Endothelial cell of hepatic sinusoid (primary cell): ENCODE measurements around the gene RYR2.
"Not testable (repeated sequence)": the region's sequence is repeated elsewhere in the genome, so short reads cannot be mapped to it uniquely, and the experiment has no call there.

Experiments
- in situ Hi-C: cut with HindIII; loops from 2 replicates; pipeline ENCODE4 v1.10.0; 2017; ENCODE audit warnings: low sequenced_read_pairs

The RYR2 gene

DNA sequence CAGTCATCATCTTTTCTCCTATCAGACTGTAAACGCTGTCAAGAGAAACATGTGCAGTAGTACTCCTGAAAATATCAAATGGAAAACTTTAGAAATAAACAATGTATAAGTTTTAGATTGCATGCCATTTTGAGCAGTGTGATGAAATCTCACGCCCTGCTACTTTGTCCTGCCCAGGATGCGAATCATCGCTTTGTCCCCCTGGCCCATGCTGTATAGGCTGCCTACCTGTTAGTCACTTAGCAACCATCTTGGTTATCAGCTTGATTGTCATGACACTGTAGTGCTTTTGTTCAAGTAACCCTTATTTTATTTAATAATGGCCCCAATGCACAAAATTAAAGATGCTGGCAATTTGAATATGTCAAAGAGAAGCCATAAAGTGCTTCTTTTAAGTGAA is 485.8 kb downstream of the RYR2 start:
- in situ Hi-C loops = no loop called here

DNA sequence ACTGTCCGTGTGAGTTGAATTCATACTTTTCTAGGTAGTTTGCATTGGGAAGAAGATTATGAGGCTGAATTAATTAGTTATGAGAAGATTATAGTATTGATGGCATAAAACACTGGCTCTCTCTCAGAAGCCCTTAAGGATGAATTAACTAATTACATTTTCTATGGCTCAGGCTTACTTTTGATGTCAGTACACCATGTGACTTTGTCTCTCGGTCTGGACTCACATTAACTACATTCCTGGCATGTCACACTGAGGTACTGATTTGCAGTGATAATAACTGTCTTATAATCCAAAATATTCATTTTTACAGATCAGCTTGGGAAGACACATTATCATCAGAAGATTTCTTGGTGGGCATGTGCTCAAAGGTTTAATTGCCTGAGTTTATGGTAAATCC is 486.6 kb downstream of the RYR2 start:
- in situ Hi-C loops = no loop called here

DNA sequence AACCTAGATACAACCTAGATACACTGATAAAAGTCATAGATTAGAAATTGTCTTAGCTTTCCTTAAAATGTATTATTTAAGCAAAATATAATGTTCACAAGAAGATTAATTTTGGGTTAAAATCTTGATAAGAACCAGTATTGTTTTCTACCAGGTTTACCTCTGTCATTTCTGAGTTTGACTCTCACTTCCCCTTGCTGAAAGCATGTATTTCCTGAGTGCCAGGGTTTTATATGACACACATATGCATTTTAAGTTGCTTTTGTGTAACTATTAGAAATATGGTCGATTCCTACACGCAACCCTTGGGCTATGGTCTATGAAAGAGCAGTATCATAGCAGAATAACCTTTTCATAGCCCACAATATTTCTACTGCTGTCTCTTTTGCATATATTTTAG is 497.1 kb downstream of the RYR2 start:
- in situ Hi-C loops = no loop called here

DNA sequence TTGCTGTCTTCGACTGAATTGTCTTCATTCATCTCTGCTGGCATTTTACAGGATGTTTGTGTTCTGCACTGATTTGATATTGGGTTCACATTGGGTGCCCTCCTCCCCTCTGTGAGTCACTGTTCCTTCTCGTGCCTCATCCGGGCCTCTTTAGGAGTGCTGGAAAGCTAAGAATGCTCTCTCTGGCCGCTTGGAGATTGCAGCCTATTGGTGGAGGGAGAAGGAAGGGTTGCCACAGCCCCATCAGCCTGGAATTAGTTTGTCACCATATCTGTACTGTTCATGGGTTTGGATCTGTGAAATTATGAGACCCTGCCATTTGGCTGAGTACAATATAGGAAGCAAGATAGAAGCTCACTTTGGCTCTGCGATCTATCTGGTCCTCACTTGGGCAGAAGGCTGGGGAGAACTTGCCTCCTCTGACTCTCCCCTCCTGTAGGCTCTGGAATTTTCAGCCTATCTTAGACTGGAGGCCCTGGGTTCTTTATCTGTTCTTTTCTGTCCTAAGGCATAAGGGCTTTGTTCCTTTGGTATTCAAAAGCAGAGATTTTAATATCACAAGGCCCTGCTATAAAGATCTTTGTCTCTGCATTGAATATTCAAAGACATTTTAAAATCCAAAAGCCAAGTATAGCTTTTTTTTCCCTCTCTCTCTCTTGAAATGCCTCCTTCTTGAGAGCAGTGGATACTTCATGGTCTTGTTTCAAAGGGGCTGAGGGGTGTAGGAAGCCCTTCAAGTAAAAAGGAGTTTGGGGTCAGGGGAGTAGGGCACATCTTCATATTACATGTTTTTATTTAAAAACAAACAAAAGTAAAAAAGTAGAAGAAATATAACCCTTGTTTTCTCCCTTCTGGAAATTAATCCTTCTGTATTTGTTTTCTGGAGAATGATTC is 500.8 kb downstream of the RYR2 start:
- in situ Hi-C loops = no loop called here

DNA sequence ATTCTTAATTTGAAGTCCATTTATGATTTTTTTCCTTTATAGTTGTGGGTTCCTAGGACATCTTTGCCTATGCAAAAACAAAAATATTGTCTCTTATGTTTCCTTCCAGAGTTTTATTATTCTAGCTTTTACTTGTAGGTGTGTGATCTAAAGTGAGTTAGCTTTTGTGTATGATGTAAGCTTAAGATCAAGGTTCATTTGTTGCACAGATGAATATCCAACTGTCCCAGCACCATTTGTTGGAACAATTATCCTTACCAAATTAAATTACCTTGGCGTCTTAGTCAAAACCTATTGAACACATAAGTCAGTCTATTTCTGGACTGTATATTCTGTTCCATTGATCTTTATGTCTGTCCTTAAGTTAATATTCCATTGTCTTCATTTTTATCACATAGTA is 511.1 kb downstream of the RYR2 start:
- in situ Hi-C loops = no loop called here

DNA sequence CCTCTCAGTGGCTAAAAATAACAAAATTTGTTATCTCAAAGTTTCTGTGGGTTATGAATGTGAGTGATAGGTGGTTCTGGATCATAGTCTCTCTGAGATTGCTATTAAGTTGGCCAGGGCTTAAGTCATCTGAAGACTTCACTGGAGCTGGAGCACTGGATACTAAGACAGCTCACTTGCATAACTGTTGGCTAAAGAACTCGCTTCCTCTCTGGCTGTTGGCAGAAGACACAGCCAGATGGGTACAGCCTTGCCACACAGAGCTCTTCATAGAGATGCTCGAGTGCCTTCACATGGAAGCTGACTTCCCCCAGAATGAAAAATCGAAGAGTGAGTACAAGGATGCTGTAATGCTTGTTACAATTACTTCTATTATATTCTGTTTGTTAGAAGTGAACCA is 514.9 kb downstream of the RYR2 start:
- in situ Hi-C loops = no loop called here

DNA sequence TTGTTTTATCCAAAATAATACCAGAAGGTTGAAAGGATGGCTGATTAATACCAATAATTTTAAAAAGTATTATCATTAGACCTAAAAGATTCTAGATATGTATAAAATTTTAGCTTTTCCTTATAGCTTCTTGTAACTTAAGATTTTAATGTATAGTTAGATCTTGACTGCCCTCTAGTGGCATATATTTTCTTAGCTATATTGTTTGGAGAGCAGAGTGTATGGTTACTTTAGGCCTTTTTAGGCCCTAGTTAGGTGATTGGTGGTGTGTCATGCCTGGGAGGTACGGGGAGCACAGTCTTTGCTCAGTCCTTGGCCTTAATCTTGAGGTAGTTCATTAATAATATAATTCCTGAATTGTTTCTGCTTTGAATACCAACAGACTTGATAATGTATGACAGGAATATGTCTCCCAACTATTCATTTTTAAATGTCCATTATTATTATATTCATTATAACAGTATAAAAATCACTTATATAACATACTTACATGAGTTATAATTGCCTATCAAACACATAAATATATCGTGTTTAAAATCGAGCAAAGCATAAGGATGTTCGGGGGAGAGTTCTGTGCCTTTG is 520.3 kb downstream of the RYR2 start:
- in situ Hi-C loops = no loop called here

DNA sequence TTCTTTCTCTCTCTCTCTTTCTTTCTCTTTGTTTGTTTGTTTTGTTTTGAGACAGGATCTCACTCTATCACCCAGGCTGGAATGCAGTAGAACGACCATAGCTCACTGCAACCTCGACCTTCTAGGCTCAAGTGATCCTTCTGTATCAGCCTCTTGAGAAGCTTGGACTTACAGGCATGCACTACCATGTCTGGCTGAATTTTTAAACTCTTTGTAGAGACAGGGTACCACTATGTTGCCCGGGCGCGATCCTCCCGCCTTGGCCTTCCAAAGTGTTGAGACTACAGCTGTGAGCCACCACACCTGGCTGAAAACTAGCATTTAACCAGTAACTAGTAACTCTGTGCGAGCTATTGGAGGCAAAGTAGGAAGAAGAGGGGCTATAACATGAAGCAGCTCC is 523.3 kb downstream of the RYR2 start:
- in situ Hi-C loops = no loop called here

DNA sequence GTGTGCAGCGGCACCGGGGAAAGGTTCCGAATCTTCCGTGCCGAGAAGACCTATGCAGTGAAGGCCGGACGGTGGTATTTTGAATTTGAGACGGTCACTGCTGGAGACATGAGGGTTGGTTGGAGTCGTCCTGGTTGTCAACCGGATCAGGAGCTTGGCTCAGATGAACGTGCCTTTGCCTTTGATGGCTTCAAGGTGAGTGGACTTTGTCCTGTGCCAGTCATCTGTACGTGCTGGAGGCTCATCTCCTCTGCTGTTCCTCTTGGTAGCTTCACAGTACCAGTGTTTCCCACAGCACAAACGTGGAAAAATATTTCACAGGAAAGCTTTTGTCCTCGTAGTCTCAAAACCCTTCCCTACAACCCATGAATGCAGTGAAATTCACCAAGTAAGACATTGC is 524.6 kb downstream of the RYR2 start:
- in situ Hi-C loops = no loop called here

DNA sequence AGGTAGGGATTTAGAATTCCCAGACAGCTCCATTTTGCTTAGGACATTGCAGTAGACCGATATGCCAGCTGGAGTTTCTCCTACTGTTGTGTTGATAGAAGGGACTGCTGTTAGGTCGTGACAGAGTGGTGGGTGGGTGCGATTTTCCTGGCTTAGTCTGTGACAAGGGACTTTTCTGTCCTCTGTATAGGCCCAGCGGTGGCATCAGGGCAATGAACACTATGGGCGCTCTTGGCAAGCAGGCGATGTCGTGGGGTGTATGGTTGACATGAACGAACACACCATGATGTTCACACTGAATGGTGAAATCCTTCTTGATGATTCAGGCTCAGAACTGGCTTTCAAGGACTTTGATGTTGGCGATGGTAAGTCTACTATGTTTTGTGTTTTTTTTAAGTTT is 527.0 kb downstream of the RYR2 start:
- in situ Hi-C loops = no loop called here

DNA sequence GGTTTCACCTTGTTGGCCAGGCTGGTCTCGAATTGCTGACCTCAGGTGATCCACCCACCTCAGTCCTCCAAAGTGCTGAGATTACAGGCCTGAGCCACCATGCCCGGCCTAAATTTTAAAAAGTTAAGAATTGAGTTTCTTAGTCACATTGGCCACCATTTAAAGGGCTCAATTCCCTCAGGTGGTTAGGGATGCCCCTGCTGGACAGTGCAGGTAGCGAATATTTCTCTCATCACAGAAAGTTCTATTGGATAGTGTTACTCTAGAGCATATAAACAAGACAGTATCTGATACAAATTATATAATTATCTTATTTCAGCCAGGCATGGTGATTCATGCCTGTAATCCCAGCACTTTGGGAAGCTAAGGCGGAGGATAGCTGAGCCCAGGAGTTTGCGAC is 528.5 kb downstream of the RYR2 start:
- in situ Hi-C loops = no loop called here

DNA sequence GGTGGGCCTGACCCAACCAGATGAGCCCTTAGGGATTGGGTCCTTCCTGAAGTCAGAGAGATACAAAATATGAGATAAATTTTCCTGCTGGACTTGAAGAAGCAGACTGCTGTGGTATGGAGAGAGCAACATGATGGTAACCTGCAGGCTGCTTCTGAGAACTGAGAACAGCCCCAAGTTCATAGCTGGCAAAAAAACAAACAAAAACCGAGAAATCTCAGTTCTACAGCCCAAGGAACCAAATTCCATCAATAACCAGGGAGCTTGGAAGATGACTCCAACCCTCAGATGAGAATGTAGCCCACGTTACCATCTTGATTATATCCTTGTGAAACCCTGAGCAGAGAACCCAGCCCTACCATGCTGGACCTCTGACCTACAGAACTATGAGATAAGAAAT is 532.6 kb downstream of the RYR2 start:
- in situ Hi-C loops = no loop called here

DNA sequence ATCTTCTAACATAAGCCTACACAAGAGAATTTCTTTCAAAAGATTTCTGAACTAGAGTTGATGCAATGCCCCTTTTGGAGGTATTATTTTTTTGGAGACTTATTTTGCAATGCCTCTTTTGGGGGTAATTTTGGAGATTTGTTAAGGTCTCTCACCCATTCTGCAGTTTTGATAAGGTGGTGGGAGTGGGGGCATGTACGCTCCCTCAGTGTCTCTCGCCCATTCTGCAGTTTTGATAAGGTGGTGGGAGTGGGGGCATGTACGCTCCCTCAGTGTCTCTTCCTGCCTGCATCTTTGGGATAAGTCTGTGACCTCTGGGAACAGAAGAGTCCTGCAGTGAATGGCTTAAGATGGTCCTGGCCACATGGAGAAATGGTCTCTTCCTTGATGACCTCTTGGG is 536.6 kb downstream of the RYR2 start:
- in situ Hi-C loops = no loop called here

DNA sequence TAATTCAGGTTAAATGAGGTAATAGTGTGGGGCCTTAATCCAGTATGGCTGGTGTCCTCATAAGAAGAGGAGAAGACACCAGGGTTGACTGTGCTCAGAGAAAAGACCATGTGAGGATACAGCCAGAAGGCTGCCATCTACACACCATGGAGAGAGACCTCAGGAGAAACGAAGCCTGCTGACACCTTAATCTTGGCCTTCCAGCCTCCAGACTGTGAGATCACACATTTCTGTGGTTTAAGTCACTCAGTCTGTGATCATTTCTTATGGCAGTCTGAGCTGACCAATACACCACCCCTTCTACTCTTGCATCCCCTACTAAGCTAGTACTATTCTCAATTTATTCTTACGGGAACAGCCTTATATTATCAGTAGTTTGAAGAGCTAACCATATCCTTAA is 538.7 kb downstream of the RYR2 start:
- in situ Hi-C loops = no loop called here

DNA sequence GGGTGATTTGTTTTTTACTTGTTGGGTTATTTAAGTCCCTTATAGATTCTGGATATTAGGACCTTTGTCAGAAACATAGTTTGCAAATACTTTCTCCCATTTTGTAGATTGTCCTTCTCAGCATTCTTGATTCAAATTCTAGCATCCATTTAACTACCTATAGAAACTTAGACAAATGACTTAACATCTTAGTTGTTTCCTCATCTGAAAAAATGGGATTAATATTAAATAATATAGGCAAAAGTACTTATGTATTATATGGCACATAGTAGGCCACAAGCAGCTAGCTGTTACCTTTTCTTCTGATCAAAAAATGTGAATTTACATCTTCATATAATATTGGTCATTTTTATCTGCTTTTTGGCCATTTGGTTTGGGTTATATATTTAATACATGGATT is 541.3 kb downstream of the RYR2 start:
- in situ Hi-C loops = no loop called here

DNA sequence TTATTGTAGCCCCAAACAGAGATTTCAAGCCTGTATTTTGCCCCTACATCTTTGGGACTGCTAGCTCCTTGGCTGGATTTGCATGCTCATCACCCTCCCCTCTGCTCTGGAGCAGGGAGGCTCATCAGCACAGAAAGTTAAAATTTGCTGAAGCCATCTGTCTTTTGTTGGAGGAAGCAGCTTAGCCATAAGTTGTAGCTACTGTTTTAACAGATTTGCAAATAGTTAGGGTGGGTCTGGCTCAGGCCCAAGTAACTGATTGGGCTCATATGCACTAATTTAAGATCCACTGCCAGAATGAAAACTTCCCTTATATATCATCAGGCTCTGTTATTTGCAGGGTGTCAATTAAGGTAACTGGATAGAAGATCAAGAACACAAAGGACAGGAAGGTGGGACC is 541.8 kb downstream of the RYR2 start:
- in situ Hi-C loops = no loop called here

DNA sequence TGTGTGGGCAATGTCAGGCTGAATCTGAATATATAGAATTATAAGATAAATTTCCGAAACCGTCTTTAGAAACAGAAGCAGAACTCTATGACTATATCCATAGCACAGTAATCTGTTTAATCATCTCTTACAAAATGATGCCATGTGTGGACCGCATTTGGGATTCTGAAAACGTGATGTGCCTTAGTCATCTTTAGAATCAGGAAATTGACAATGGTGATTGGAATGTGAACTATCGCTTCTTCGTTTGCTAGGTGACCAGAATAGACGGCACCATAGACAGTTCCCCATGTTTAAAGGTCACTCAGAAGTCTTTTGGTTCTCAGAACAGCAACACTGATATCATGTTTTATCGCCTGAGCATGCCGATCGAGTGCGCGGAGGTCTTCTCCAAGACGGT is 548.4 kb downstream of the RYR2 start:
- in situ Hi-C loops = no loop called here

DNA sequence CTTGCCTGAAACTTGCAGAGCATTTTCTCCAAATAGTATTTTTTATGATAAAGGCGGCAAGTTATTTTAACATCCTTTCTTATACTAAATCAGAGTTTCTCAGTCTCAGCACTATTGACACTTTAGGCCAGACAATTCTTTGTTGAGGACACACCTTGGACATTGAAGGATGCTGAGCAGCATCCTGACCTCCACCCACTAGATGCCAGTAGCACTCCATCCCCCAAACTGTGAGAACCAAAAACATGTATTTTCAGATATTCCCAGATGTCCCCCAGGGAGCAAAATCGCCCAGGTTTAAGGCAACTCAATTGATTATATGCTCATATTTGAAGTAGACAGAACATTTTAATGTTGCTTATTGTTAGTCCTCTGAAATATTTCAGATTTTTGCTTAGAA is 549.4 kb downstream of the RYR2 start:
- in situ Hi-C loops = no loop called here

DNA sequence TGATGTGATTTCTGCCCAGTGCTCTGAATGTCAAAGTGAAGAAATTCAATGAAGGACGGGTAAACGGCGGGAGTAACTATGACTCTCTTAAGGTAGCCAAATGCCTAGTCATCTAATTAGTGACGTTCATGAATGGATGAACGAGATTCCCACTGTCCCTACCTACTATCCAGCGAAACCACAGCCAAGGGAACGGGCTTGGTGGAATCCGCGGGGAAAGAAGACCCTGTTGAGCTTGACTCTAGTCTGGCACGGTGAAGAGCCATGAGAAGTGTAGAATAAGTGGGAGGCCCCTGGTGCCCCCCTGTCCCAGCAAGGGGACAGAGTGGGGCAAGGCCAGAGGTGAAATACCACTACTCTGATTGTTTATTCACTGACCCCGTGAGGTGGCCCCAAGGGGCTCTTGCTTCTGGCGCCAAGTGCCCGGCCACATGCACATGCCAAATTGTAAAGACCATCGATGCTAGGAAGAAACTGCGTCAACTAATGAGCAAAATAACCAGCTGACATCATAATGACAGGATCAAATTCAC is 561.1 kb downstream of the RYR2 start:
- in situ Hi-C loops = not testable (repeated sequence)

DNA sequence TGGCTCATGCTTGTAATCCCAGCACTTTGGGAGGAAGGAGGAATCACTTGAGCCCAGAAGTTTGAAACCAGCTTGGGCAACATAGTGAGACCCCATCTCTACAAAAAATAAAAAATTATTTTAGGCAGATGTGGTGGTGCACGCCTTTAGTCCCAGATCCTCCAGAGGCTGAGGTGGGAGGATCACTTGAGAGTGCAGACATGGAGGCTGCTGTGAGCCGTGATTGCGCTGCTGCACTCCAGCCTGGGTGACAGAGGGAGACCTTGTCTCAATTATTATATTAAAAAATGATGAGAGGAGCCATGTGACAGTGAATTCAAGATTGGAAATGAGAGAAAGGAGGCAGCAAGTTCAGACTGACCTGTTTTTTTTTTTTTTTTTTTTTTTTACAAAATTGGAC is 566.4 kb downstream of the RYR2 start:
- in situ Hi-C loops = no loop called here

DNA sequence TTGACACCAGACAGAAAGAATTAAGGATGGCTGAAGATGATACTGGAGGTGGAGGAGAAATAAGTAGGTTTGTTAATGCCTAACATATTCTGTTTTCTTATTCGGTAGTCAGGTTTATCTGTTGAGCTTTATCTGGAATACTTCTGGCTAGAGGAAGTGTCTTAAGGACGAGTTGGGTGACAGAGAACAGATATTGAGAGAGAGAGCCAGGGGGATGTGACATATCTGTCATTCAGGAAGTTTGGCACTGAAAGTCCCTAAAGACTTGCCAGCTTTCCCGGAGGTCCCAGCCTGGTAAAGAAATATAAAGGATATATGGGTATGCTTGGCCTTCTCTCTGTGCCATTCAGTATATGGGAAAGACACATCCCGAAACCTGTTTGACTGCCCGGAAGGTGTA is 568.2 kb downstream of the RYR2 start:
- in situ Hi-C loops = no loop called here

DNA sequence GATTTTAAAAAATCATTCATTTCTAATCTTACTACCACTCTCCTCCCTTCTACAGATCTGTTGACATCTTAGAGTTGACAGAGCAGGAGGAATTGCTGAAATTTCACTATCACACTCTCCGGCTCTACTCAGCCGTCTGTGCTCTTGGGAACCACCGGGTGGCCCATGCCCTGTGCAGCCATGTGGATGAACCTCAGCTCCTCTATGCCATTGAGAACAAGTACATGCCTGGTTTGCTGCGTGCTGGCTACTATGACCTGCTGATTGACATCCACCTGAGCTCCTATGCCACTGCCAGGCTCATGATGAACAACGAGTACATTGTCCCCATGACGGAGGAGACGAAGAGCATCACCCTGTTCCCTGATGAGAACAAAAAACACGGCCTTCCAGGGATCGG is 572.0 kb downstream of the RYR2 start:
- in situ Hi-C loops = no loop called here

DNA sequence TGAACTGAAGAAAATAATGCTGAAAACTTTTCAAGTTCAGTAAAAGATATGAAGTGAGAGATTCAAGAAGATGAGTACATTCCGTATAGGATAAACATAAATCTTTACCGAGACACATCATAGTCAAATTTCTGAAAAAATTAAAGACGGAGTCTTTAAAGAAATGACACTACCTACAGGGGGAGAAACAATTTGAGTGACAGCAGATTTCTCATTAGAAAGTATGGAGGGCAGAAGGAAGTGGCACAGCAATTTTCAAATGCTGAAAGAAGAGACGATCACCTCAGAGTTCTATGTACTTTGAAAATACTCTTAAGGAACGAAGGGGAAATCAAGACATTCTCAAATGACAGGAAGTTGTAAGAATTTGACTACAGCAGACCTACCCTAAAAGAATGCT is 577.6 kb downstream of the RYR2 start:
- in situ Hi-C loops = no loop called here
